HG03066 (cell line): ENCODE results near the gene LRRC63.
"Not testable (repeated sequence)": the region's sequence is repeated elsewhere in the genome, so short reads cannot be mapped to it uniquely, and the experiment has no call there.

Source experiments
- ATAC-seq: cut with Tn5 transposase; IDR thresholded peaks from one replicate; pipeline ENCODE4 v1.9.1; 2021; ENCODE audit warnings: low read depth; ENCODE audit not compliant: unreplicated experiment

LRRC63 gene

DNA sequence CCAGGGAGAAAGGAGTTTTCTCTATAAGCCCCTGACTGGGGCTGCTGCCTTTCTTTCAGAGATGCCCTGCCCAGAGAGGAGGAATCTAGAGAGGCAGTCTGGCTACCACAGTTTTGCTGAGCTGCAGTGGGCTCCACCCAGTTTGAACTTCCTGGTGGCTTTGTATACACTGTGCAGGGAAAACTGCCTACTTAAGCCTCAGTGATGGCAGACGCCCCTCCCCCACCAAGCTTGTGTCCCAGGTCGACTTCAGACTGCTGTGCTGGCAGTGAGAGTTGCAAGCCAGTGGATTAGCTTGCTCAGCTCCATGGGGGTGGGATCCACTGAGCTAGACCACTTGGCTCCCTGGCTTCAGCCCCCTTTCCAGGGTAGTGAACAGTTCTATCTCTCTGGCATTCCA is 8.5 kb downstream of the LRRC63 start:
- ATAC-seq = not testable (repeated sequence)

GRCh38 chr13:46229251-46229650 is 17.5 kb downstream of the LRRC63 start:
- ATAC-seq = no peak

- ATAC-seq = no peak
Measured at GRCh38 chr13:46232281-46232680, 20.6 kb downstream of the LRRC63 start.

GRCh38 chr13:46235286-46235685 is 23.6 kb downstream of the LRRC63 start:
- ATAC-seq = no peak

GRCh38 chr13:46265292-46265691 is 53.6 kb downstream of the LRRC63 start:
- no peak for ATAC-seq

DNA sequence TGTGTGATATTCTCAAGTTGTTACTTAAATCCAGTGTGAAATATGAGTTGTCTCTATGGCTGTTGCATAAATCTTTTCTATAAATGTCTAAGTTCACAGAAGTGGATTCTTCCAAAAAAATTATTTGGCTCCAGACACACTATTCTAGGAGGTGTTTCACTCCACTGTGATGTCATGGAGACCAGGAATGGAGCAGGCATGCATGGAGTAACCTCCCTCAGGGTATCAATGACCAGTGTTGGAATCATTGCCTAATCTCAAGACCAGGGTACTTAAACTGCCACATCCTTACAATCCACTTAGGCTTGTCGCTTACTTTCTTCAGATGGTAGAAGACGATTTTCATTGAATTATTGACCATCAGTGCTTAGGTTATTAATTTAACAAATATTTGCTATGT is 55.4 kb downstream of the LRRC63 start:
- ATAC-seq = no peak

- no peak for ATAC-seq
Measured at GRCh38 chr13:46270416-46270815, 58.7 kb downstream of the LRRC63 start.

DNA sequence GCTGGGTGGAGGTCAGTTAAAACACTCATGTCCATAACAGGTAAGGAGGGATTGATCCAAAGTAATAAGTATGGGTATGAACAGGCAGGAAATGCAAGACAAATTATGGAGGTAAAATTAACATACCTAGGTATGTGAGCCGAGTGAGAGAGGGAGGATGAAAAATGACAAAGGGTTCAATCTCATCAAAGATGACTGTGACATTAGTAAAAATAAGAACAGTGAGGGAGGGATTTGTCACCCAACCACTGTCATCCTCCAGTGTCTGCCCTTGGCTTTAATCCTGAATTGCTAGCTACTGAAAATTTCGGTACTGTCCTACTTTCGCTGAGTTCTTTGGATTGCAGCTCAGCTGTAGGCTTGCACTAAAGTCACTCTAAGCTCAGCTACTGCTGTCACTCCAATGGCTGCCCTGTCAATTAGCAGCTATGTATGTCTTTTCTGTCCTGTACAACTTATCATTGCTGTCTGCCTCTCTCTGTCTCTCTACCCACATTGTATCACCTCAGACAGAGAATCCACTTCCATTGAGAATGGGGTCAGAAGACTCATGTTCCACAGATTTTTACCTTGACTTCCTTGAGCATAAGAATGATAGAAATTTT is 62.5 kb downstream of the LRRC63 start:
- ATAC-seq = no peak

- no peak for ATAC-seq
Measured at GRCh38 chr13:46278474-46278873, 66.7 kb downstream of the LRRC63 start.

DNA sequence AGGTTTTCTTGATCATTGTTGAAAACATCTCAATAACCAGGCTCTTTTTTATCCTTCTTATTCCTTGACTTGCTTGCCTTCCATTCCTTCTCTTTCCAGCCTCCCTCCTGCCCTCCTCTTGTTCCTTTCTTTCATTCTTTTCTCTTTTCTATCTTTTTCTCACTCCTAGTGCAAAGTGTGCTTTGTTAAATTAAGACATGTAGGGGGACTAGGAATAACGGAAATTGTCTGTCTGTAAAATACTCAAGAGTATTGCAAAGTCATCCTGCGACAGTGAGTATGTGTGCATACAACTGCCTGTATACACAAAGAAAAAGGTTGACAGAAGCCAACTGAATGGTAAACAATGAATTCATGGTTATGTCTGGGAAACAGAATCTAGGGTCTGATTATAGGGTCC is 70.1 kb downstream of the LRRC63 start:
- ATAC-seq = no peak

DNA sequence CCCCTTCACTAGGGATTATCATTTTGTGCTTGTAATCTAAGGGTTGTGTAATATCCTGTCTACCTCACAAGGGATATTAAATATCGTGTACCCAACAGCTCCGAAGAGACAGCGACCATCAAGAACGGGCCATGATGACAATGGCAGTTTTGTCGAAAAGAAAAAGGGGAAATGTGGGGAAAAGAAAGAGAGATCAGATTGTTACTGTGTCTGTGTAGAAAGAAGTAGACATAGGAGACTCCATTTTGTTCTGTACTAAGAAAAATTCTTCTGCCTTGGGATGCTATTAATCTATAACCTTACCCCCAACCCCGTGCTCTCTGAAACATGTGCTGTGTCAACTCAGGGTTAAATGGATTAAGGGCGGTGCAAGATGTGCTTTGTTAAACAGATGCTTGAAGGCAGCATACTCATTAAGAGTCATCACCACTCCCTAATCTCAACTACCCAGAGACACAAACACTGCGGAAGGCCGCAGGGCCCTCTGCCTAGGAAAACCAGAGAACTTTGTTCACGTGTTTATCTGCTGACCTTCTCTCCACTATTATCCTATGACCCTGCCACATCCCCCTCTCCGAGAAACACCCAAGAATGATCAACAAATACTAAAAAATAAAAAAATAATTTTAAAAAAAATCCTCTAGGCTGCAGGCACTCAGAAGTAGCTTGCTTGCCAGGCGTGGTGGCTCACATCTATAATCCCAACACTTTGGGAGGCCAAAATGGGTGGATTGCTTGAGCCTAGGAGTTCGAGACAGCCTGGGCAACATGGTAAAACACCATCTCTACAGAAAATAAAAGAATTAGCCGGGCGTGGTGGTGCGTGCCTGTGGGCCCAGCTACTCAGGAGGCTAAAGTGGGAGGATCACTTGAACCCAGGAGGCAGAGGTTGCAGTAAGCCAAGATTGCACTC is 72.4 kb downstream of the LRRC63 start:
- not testable (repeated sequence) for ATAC-seq

DNA sequence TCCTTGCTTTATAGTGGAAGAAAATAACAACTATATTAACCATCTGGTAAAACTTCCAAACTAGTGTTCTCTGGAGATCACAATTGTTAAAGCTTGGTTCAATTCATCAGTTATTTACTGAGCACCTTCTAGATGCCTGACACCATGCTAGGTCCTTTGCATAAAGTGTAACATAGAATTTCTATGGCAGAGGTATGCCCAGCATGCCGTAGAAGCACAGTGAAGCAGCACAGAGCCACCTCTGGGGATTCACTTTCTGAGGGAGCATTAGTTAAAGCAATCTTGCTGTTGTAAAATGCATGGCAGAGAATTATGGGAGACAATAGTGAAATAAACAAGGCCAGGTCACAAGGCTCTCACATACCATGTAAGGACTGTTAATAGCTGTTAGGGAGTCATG is 75.2 kb downstream of the LRRC63 start:
- ATAC-seq = no peak

- peak; percentile 70 for ATAC-seq
Measured at GRCh38 chr13:46288570-46289259, 77.0 kb downstream of the LRRC63 start.

GRCh38 chr13:46289260-46289955 is 77.7 kb downstream of the LRRC63 start:
- ATAC-seq = no peak

DNA sequence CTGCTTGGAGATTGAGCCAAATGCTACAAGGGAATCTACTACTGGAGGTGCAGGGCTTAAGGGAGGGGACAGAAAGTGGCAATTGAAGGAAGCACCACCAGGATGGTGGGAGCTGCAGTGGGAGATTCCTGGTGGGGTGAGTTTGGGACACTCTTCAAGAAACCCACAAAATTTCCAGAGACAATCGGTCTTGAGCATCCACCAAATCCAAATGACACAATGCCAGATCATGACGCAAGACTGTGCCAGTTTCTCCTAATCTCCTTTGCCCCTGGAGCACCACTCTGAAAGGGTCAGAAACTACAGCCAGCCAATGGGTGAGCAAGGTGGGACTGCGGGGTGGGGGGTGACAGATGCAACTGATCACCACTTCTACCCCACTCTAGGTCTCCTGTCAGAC is 78.7 kb downstream of the LRRC63 start:
- ATAC-seq = no peak

GRCh38 chr13:46293436-46293835 is 81.7 kb downstream of the LRRC63 start:
- ATAC-seq = no peak

- no peak for ATAC-seq
Measured at GRCh38 chr13:46295491-46296114, 83.9 kb downstream of the LRRC63 start.

- no peak for ATAC-seq
Measured at GRCh38 chr13:46296115-46296822, 84.5 kb downstream of the LRRC63 start.

- no peak for ATAC-seq
Measured at GRCh38 chr13:46296921-46297320, 85.2 kb downstream of the LRRC63 start.

DNA sequence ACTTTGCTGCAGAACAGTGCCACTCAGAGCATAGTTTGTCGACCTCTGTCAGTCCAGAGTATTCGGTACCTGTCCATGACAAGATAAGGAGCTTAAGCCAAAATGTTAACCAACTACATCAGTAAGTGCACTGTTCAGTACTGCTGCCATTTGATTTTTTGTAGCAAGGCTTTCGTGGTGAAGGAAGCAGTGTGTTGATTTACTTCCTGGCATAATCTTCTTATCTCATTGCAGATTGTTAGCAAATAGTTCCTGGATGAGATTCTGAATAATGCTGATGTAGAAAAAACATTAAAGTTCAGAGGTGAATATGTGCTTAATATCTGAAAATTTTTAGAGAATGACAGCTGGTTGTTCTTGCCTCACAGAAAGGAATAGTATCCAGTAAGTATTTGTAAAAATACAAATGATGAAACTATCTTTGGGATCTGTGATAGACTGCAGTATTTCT is 85.7 kb downstream of the LRRC63 start:
- ATAC-seq = no peak
